Mammary epithelial cell (primary cell): ENCODE results near the gene HMCN2.

ENCODE experiments used
- CTCF ChIP-seq, 2 donors: IDR thresholded peaks in 1 of 2; conservative IDR thresholded peaks in 1 of 2; 2 replicates each; pipeline ENCODE4 v1.5.1; 2011 to 2012; ENCODE audit warnings: inconsistent platforms in 2 of 2, low read length in 2 of 2, mild to moderate bottlenecking in 2 of 2, control low read depth in 1 of 2, low read depth in 1 of 2; ENCODE audit not compliant: insufficient read depth in 1 of 2; ENCODE audit errors: extremely low read depth in 1 of 2
- EZH2 ChIP-seq: IDR thresholded peaks from 2 replicates; pipeline ENCODE4 v1.6.1; 2012; ENCODE audit warnings: low read length, inconsistent platforms, borderline replicate concordance

DNA sequence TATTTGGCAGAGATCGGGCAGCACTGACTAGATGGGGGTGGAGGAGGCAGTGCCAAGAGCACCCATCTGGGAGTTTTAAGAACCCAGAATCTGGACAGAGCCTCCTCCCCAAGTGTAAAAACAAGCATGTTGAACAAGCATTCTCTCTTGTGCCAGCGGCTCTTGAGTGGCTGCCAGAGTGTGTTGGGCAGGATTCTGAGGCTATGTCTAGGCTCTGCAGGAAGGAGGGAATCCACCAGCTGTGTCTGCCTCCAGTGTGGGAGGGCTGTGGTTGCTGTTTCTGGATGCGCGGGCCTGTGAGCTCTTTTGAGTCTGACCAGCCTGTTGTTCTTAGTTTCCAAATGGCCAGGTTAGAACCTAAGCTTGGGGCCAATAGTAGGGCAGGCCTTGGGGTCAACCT lies 39.8 kb downstream of the HMCN2 start:
- TF ChIP-seq CTCF (conservative IDR thresholded peaks at IDR 0.05 in 1 of 2, IDR thresholded peaks at IDR 0.05 in 1 of 2; ENCODE audit: extremely low read depth in 1 of 2, insufficient read depth in 1 of 2, low read depth in 1 of 2, low read length in 2 of 2) (no peak), EZH2 (no peak)
